H1 (cell line): Measurements from ENCODE around the gene AGPAT4. TPM values are rescaled to one million over a fixed set of nuclear protein-coding genes. Genes with fewer than 3 reads are reported as not detected.

Experiments used
- CREB1 ChIP-seq: IDR thresholded peaks from 2 replicates; pipeline ENCODE4 v1.6.1; 2012; ENCODE audit warnings: inconsistent platforms
- NANOG ChIP-seq: IDR thresholded peaks from 2 replicates; pipeline ENCODE4 v1.6.1; 2011; ENCODE audit warnings: low read length, low read depth, mild to moderate bottlenecking, inconsistent platforms; ENCODE audit not compliant: insufficient read depth, poor library complexity, severe bottlenecking
- RAD21 ChIP-seq, 2 experiments: IDR thresholded peaks in 1 of 2; conservative IDR thresholded peaks in 1 of 2; 2 replicates each; pipeline ENCODE4 v1.6.1; 2011; ENCODE audit warnings: low read depth in 2 of 2, low read length in 2 of 2, improper control_type of control experiment in 1 of 2, inconsistent platforms in 1 of 2, mild to moderate bottlenecking in 1 of 2, moderate library complexity in 1 of 2
- SIRT6 ChIP-seq: IDR thresholded peaks from one replicate; pipeline ENCODE4 v1.7.1; 2012; ENCODE audit warnings: low read length, inconsistent platforms
- polyA plus RNA-seq, 7 experiments: library from polyadenylated mRNA; depleted of rRNA in 3 of 7; stranded (reverse) in 5 of 7; unstranded in 2 of 7; fragments of >200 nt in 5 of 7; fragments of 200-250 nt in 2 of 7; gene quantifications; 1 replicate in 5 of 7; 2 replicates in 1 of 7; 4 replicates in 1 of 7; pipeline versions ENCODE4 v1.2.1 to v1.2.3, GENCODE V29; 2011 to 2013; ENCODE audit warnings: missing spikeins in 2 of 7, mixed read lengths in 2 of 7
- total RNA-seq: library from RNA; stranded (reverse); fragmentation: NEBNext Ultra II Directional; extraction: Animal tissue kit (Norgen Biotek cat#: 25700); gene quantifications from 2 replicates; pipeline ENCODE4 v1.2.1, GENCODE V29; 2021
- TF ChIP-seq, protein P1 (sequence below): IDR thresholded peaks from 2 replicates; pipeline ENCODE4 v1.6.1; 2012; ENCODE audit warnings: inconsistent platforms

Gene AGPAT4
- total and polyA plus RNA-seq, 2 of the 8 experiments (the other 6 are each of a cell fraction or from before 2014, with no cell fraction given) = 13.5 to 23.8 TPM

DNA sequence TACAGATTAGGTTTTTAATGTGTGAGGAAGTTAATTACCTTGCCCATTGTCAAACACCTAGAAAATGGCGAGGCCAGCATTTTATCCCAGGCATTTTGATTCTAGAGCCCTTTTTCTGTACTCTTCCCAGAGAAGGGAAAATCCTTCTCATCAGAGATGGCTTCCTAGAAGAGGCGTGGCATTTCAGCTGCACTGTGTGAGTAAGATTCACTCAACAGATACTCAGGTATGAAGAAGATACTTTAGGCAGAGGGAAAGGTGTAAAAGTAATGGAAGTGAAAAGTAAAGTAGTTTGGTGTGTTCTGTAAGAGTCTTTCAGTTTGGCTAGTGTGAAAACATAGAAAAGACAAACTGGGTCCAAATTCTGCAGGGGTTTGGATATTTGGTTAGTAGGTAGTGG lies 168.5 kb downstream of the AGPAT4 start (continued):
- TF ChIP-seq SIRT6 = no peak
- no peak for TF ChIP-seq CREB1
- TF ChIP-seq RAD21 (IDR thresholded peaks at IDR 0.05 in 1 of 2, conservative IDR thresholded peaks at IDR 0.05 in 1 of 2; ENCODE audit: low read depth in 2 of 2, low read length in 2 of 2) = no peak
- TF ChIP-seq, protein P1, sequence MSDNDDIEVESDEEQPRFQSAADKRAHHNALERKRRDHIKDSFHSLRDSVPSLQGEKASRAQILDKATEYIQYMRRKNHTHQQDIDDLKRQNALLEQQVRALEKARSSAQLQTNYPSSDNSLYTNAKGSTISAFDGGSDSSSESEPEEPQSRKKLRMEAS = no peak
- no peak for TF ChIP-seq NANOG
